Esophagus muscularis mucosa (tissue), 4 donors: Measurements from ENCODE around the gene MAPK11. TPM values are rescaled to one million over a fixed set of nuclear protein-coding genes. Genes with fewer than 3 reads are reported as not detected.
A peak's percentile ranks its signal among the peaks of the same experiment; 100 is the strongest.
"Not testable (repeated sequence)": the region's sequence is repeated elsewhere in the genome, so short reads cannot be mapped to it uniquely, and the experiment has no call there.

ENCODE experiments used
- DNase-seq: peaks from one replicate; pipeline ENCODE4 v3.0.0-alpha.2; 2017; ENCODE audit errors: extremely low spot score
- H3K27ac ChIP-seq, 4 donors: fragments of 200-600 bp; sonication (generic); replicated peaks in 1 of 4; 1 replicate in 3 of 4; 2 replicates in 1 of 4; pipeline ENCODE4 v1.5.1; 2016 to 2019; ENCODE audit warnings: mild to moderate bottlenecking in 1 of 4
- H3K27me3 ChIP-seq, 4 donors: fragments of 200-600 bp; sonication (generic); one replicate each; pipeline versions ENCODE4 v1.5.1 to v1.6.0; 2016 to 2019
- H3K36me3 ChIP-seq, 4 donors: fragments of 200-600 bp; sonication (generic); one replicate each; pipeline ENCODE4 v1.5.1; 2016 to 2019
- H3K4me1 ChIP-seq, 4 donors: fragments of 200-600 bp; sonication (generic); one replicate each; pipeline ENCODE4 v1.5.1; 2016 to 2019
- H3K4me3 ChIP-seq, 4 donors: fragments of 200-600 bp; sonication (generic); 1 replicate in 2 of 4; 2 replicates in 2 of 4; pipeline ENCODE4 v1.5.1; 2016 to 2019; ENCODE audit warnings: mild to moderate bottlenecking in 4 of 4, moderate library complexity in 1 of 4
- H3K9me3 ChIP-seq, 4 donors: fragments of 200-600 bp; sonication (generic); 1 replicate in 3 of 4; 2 replicates in 1 of 4; pipeline ENCODE4 v1.5.1; 2016 to 2019
- EP300 ChIP-seq: sonication (generic); formaldehyde crosslinking; IDR thresholded peaks from one replicate; pipeline ENCODE4 v1.6.1; 2017; ENCODE audit warnings: antibody characterized with exemption
- POLR2A ChIP-seq: fragments of 450-650 bp; IDR thresholded peaks from one replicate; pipeline ENCODE4 v1.6.1; 2017; ENCODE audit warnings: antibody characterized with exemption, moderate library complexity, mild to moderate bottlenecking, low read depth
- POLR2AphosphoS5 ChIP-seq, 2 donors: sonication (generic); formaldehyde crosslinking; IDR thresholded peaks; one replicate each; pipeline ENCODE4 v1.6.1; 2017; ENCODE audit warnings: antibody characterized with exemption in 2 of 2
- WGBS: methylation state at CpG from one replicate; pipeline ENCODE4 v1.1.5; 2018; 5-methylcytosine and 5-hydroxymethylcytosine counted together
- intact Hi-C: fragments of 100-400 bp; cut with DNase I; formaldehyde crosslinking; loops from one replicate; pipeline ENCODE4 v1.15.1; 2023
- total RNA-seq, 4 donors: library from RNA; depleted of rRNA; stranded (reverse); fragments of >200 nt; gene quantifications; one replicate each; pipeline versions ENCODE4 v1.1.0 to v1.2.1, GENCODE V29; 2016
- TF ChIP-seq, protein P1 (sequence below), 3 experiments: fragments of 200-600 bp in 2 of 3; fragments of 450-650 bp in 1 of 3; sonication (generic) in 2 of 3; IDR thresholded peaks; one replicate each; pipeline ENCODE4 v1.5.1; 2017 to 2019; ENCODE audit warnings: antibody characterized with exemption in 3 of 3, mild to moderate bottlenecking in 2 of 3, moderate library complexity in 1 of 3

The MAPK11 gene
- total RNA-seq, 4 donors from 2014 or later: 3.7 to 12.5 (median 10.1) TPM

DNA sequence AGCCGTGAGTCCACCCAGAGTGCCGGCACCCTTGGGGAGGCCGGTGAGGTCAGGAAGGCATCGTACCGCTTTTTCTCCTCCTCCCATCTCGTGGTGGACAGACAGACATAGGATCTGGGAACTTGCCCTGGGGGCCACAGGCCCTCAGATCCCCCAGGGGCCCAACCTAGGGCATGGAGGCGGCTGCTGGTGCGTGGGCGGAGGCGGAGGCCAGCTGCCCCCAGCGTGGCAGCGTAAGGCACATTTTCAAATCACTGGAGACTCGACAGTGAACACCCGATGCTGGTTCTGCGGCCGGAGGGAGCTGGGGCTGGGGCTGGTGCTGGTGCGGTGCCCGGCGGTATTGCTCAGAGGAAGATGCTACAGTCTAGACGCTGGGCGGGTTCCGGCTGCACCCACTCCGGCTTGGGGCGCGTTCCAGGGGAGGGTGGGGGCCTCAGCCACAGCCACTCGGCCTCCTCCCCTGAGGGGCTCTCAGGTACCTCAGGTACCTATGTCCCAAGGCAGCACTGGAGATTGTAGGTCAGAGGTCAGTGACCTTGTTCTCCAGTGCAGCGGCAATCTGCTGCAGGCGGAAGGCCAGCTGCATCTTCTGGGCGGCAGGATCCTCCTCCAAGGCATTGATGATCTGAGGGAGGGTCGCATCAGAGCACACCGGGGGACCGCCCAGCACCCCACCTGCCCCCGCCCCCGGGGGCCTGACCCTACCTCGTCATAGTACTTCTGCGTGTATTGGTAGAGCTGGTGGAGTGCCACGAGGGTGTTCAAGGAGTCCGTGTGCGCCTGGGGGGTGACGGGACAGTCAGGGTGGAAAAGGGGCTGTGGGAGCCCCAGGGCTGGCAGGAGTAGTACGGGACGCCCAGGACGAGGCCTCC, 5.2 kb upstream of the MAPK11 start:
- Histone ChIP-seq H3K4me1 (peaks cover 29 to 50% (median 38%) of the 10 kb centered on the region in 4 donors), H3K27ac (peak overlapping the region in 3 of 4 donors; percentile 47 to 64 (median 53)), H3K4me3 (no peak overlapping the region), H3K27me3 (peaks cover 0 to 10% (median 0%) of the 10 kb centered on the region in 4 donors), H3K36me3 (peaks cover 45 to 57% (median 57%) of the 10 kb centered on the region in 4 donors), H3K9me3 (no peaks in the 10 kb centered on the region)
- TF ChIP-seq POLR2AphosphoS5 (IDR thresholded peaks at IDR 0.05) (no peak), EP300 (no peak)
- TF ChIP-seq, protein P1, sequence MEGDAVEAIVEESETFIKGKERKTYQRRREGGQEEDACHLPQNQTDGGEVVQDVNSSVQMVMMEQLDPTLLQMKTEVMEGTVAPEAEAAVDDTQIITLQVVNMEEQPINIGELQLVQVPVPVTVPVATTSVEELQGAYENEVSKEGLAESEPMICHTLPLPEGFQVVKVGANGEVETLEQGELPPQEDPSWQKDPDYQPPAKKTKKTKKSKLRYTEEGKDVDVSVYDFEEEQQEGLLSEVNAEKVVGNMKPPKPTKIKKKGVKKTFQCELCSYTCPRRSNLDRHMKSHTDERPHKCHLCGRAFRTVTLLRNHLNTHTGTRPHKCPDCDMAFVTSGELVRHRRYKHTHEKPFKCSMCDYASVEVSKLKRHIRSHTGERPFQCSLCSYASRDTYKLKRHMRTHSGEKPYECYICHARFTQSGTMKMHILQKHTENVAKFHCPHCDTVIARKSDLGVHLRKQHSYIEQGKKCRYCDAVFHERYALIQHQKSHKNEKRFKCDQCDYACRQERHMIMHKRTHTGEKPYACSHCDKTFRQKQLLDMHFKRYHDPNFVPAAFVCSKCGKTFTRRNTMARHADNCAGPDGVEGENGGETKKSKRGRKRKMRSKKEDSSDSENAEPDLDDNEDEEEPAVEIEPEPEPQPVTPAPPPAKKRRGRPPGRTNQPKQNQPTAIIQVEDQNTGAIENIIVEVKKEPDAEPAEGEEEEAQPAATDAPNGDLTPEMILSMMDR (IDR thresholded peaks at IDR 0.05): no peak
- no peak for DNase-seq
- intact Hi-C loops: loop anchor here (1.0 to 5.0 kb wide), 2 partner anchors 51 to 67 kb away; partner anchors contain the start of gene PPP6R2
- WGBS: 83% methylated on average over 27 of the region's 43 CpGs

DNA sequence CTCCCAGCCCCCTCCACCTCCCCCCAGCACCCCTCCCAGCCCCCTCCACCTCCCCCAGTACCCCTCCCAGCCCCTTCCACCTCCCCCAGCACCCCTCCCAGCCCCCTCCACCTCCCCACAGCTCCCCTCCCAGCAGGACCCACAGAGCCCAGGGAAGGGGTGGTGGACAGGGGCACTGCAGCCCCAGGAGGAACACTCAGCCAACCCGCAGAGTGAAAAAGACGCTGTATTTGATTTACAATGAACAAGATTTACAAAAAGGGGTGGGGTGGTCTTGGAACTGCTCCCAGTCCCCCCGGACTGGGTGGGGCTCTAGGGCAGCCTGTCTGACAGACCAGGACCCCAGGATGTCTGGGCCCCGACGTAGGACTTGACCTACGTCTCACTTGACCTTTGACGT, 4.6 kb upstream of the MAPK11 start:
- peaks cover 38 to 51% (median 50%) of the 10 kb centered on the region in 4 donors for H3K36me3 ChIP-seq
- TF ChIP-seq POLR2A: no peak
- TF ChIP-seq EP300: no peak
- no peak for TF ChIP-seq POLR2AphosphoS5 (IDR thresholded peaks at IDR 0.05)
- TF ChIP-seq, protein P1 (IDR thresholded peaks at IDR 0.05): no peak
- H3K9me3 ChIP-seq: no peaks in the 10 kb centered on the region
- H3K4me1 ChIP-seq: peaks cover 32 to 55% (median 43%) of the 10 kb centered on the region in 4 donors
- intact Hi-C loops: loop anchor here (5.0 kb wide), 1 partner anchor 68 kb away; the partner anchor contains the start of gene PPP6R2
- WGBS: 62% methylated on average over 6 of the region's 7 CpGs
- no peak for DNase-seq
- H3K27ac ChIP-seq: peak overlapping the region in 3 of 4 donors; percentile 11 to 64 (median 23)
- H3K27me3 ChIP-seq: peaks cover 0 to 10% (median 0%) of the 10 kb centered on the region in 4 donors
- no peak overlapping the region for H3K4me3 ChIP-seq

DNA sequence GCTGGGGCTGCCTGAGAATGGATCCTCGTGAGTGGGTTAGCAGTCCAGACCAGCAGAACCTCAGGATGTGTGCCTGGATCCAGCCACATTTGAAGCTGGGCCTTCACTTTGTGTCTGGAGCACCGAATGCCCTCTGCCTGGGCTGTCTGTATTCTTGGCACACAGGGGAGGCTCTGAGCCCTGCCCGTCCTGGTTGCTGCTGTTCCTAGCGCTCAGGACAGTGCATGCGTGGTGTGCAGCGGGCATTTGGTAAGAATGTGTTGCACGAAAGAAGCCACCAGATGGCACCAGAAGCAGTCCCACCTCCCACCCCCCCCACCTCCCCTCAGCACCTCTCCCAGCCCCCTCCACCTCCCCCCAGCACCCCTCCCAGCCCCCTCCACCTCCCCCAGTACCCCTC, 4.1 kb upstream of the MAPK11 start:
- Histone ChIP-seq H3K4me1 (peaks cover 36 to 60% (median 48%) of the 10 kb centered on the region in 4 donors), H3K36me3 (peaks cover 34 to 46% (median 46%) of the 10 kb centered on the region in 4 donors), H3K9me3 (no peaks in the 10 kb centered on the region), H3K27ac (peak overlapping the region in 1 of 4 donors; percentile 44), H3K4me3 (no peak overlapping the region), H3K27me3 (peaks cover 0 to 10% (median 0%) of the 10 kb centered on the region in 4 donors)
- no peak for DNase-seq
- 29% methylated on average over 3 of the region's 7 CpGs for WGBS
- TF ChIP-seq, protein P1 (IDR thresholded peaks at IDR 0.05): peak; percentile 29 to 48 (median 32)
- TF ChIP-seq POLR2A: no peak
- intact Hi-C loops: no loop called here

DNA sequence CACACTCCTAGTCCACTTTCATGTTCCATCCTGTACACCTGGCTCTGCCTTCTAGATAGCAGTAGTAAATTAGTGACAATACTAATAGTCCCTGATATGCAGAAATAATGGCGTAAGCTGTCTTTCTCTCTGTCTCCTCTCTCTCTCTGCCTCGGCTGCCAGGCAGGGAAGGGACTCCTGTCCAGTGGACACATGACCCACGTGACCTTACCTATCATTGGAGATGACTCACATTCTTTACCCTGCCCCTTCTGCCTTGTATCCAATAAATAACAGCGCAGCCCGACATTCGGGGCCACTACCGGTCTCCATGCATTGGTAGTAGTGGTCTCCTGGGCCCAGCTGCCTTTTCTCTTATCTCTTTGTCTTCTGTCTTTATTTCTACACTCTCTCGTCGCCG, 3.6 kb upstream of the MAPK11 start:
- Histone ChIP-seq H3K36me3 (peaks cover 29 to 41% (median 40%) of the 10 kb centered on the region in 4 donors), H3K27ac (peak overlapping the region in 1 of 4 donors; percentile 44), H3K4me1 (peaks cover 42 to 65% (median 53%) of the 10 kb centered on the region in 4 donors)
- DNase-seq, H3K9me3 ChIP-seq, intact Hi-C loops, H3K27me3 ChIP-seq, H3K4me3 ChIP-seq: not testable (repeated sequence)
- 78% methylated on average over 10 of the region's 10 CpGs for WGBS

DNA sequence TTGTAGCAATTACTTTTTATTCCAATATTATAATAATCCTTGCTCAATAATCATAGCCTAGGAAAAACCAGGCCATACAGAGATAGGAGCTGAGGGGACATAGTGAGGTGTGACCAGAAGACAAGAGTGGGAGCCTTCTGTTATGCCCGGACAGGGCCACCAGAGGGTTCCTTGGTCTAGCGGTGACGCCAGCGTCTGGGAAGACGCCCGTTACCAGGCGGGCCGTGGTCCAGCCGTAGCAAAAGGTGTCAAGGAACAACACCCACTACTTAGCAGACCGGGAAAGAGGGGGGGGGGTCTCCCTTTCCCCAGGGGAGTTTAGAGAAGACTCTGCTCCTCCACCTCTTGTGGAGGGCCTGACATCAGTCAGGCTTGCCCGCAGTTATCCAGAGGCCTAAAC, 3.2 kb upstream of the MAPK11 start:
- DNase-seq, H3K27me3 ChIP-seq, H3K27ac ChIP-seq, H3K9me3 ChIP-seq, H3K4me3 ChIP-seq, intact Hi-C loops: not testable (repeated sequence)
- TF ChIP-seq, protein P1 (IDR thresholded peaks at IDR 0.05): peak in 1 of 3 experiments; percentile 4
- WGBS: 63% methylated on average over 8 of the region's 11 CpGs
- peaks cover 46 to 69% (median 57%) of the 10 kb centered on the region in 4 donors for H3K4me1 ChIP-seq
- peaks cover 24 to 36% (median 36%) of the 10 kb centered on the region in 4 donors for H3K36me3 ChIP-seq
